ENCODE measurements around the gene DOK7.

GRCh38 chr4:3442460-3442958 is 20.6 kb upstream of the DOK7 start:
- TF ChIP-seq CTCF (IDR thresholded peaks at IDR 0.05) = no peak
- TF ChIP-seq POLR2A (IDR thresholded peaks at IDR 0.05) = no peak
